Activated CD4-positive, alpha-beta T cell treated with anti-CD3 and anti-CD28 coated beads, Interleukin-2, amount 50 U/mL, for 48 hours (primary cell): ENCODE measurements around the gene LRRC4B.

ENCODE experiments used
- DNase-seq, 2 experiments: peaks; one replicate each; pipeline ENCODE4 v3.0.0-alpha.2; 2020

LRRC4B gene

GRCh38 chr19:50501186-50501567 lies 67.1 kb downstream of the LRRC4B start:
- no peak for DNase-seq

GRCh38 chr19:50500753-50501151 lies 67.5 kb downstream of the LRRC4B start:
- DNase-seq, result no peak

DNA sequence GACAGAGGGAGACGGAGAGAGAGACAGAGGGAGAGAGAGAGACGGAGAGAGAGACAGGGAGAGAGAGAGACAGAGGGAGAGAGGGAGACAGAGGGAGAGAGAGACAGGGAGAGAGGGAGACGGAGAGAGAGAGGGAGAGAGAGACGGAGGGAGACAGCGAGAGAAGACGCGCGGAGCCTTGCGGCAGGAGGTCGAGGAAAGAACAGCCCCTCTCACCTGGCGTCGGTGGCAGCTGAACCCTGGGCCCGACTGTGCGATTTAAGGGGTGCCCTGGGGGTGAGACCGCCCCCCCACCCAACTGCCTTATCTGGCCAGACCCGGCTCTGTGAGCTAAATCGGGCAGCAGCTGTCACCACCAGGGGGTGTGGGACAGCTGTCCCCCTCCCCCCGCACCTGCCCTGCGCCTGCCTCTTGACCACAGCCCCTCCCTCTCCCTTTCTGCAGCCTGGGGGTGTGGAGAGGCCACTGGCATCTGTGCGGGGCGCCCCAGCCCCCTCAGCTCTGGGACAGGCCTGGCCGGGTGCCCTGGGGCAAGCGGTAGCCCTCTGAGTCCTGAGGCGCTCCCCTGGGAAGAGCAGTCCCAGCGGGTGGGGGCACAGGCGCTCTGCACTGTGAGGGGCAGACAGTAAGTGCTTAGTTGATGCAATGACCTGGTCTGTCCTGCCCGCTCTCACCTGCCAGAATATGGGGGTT lies 68.0 kb downstream of the LRRC4B start:
- no peak for DNase-seq

DNA sequence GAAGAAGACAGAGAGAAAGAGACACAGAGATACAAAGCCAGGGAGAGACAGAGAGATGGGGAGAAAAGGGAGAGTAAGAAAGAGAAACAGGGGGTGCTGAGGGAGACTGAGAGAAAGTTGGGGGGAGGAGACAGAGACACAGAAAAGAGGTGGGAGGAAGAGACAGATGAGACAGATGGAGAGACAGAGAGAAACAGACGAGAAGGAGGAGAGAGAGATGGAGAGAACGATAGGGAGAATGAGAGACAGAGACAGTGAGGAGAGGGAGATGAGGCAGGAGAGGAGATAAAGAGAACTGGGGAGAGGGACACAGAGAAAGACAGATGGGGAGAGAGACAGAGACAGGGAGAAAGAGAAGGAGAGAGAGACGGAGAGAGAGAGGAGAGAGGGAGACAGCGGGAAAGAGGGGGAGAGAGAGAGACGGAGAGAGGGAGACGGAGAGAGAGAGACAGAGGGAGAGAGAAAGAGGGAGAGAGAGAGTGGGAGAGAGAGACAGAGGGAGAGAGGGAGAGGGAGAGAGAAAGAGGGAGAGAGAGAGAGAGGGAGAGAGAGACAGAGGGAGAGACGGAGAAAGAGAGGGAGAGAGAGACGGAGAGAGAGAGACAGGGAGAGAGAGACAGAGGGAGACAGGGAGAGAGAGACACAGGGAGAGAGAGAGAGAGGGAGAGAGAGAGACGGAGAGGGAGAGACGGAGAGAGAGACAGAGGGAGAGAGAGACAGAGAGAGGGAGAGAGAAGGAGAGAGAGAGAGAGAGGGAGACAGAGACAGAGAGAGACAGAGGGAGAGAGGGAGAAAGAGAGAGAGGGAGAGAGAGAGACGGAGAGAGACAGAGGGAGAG lies 69.8 kb downstream of the LRRC4B start:
- DNase-seq, result no peak

DNA sequence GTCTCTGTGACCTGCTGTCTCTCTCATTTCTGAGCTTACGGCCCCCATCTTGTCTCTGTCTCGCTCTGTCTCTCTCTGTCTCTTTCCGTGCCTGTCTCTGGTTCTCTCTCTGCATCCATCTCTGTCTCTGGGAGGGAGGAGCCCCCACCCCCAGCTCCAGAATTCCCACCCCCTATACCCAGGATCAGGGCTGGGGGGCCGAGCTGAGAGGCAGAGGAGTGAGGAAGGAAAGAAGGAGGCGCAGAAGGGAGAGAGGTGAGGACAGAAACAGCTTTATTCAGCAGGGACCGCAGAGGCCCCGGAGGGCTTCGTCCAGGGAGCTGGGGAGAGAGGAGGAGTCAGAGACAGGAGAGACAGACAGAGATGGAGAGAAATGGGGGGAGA lies 71.2 kb downstream of the LRRC4B start:
- no peak for DNase-seq

- no peak for DNase-seq
These were observed 71.8 kb downstream of the LRRC4B start for GRCh38 chr19:50496189-50497021.

GRCh38 chr19:50495020-50495531 lies 73.2 kb downstream of the LRRC4B start:
- no peak for DNase-seq

- no peak for DNase-seq
These were observed 73.8 kb downstream of the LRRC4B start for GRCh38 chr19:50494186-50495019.

DNA sequence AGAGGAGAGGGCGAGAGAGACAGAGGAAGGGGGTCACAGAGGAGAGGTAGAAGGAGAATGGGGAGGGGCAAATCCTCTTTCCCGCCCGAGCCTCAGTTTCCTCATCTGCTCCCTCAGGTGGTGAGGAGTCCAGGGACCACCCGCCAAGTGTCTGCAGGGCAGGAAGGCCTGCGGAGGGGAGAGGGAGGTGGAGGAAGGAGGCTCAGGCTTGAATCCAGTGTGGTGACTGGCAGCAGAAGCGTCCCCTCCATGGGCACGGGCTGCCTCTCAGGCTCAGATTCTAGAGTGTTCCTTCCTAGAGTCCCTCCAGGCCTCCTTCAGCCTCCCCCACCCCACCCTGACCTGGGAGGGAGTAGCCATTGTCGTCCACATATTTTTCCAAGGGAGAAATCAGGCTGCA lies 75.1 kb downstream of the LRRC4B start:
- DNase-seq, result no peak

DNA sequence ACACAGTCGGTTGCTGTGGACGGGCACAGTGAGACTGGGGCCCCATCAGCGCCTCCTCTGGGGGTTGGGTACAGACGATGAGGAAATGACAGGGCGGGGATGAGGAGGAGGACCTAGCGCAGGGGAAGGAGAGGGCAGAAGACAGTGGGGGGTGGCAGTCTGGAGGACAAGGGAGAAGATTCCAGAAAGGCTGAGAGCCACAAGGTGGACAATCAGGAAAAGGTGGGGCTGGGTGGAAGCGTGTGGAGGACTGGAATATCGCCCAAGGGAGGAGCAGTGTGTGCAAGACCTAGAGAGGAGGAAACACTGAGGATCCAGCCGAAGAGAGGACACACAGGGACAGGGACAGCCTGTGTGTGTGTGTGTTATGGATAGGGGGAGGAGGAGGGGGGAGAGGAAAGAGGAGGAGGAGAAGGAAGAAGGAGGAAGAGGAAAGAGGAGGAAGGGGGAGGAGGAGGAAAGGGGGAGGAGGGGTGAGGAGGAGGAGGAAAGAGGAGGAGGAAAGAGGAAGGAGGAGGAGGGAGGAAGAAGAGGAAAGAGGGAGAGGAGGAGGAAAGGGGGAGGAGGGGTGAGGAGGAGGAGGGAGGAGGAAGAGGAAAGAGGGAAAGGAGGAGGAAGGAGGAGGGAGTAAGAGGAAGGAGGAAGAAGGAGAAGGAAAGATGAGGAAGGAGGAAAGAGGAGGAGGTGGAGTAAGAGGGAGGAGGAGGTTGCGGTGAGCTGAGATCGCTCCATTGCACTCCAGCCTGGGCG lies 75.8 kb downstream of the LRRC4B start:
- peak; percentile 41 to 53 for DNase-seq

- no peak for DNase-seq
These were observed 77.2 kb downstream of the LRRC4B start for GRCh38 chr19:50490991-50491472.

DNA sequence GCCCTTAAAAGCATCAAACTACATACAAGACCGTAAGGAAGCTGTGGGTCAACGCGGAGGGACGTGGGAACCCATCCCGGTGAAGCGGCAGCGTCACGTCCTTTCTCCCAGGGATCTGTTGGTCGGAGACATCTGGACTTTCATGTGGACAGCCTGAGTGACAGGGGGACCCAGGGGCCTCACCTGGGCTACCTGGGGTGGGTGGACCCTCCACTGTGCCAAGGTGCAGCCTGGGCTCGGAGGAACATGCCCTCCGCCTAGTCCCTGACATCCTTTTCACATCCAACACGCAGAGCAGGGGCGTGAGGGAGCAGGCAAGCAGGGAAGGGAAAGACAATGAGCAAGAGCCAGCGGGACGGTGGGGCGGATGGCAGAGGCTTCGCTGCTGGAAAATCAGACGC lies 77.8 kb downstream of the LRRC4B start:
- no peak for DNase-seq

- no peak for DNase-seq
These were observed 78.7 kb downstream of the LRRC4B start for GRCh38 chr19:50489461-50490011.

- no peak for DNase-seq
These were observed 79.6 kb downstream of the LRRC4B start for GRCh38 chr19:50488389-50489194.

- peak; percentile 75 to 77 for DNase-seq
These were observed 81.3 kb downstream of the LRRC4B start for GRCh38 chr19:50486823-50487515.

DNA sequence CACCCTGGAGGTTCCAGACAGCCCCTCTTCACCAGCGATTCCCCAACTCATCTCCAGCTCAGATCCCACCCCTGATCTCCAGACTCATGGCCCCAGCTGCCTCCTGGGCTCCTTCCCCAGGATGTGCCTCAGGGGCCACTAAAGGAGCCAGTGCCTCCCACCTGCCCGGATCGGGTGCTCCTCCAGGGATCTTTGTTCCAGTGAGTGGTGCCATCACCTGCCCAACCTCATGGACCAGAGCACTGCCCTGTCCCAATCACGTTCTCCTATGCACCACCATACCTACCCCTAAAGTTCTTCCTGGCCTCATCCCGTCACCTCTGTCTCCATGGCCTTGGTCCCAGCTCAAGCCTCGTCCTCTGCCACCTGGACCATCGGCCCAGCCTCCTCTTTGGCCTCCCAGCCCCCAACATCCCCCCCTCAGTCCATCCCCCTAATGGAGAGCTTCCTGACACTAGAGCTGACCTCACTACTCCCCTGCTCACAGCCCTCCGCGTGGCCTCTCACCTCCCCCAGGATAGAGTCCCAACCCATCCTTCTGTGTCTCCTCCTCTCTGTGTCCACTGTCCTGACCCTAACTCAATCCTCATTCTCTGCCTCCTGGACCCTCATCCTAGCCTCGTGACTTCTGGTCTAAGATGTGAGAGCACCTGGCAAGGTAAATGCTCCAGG lies 82.8 kb downstream of the LRRC4B start:
- no peak for DNase-seq

DNA sequence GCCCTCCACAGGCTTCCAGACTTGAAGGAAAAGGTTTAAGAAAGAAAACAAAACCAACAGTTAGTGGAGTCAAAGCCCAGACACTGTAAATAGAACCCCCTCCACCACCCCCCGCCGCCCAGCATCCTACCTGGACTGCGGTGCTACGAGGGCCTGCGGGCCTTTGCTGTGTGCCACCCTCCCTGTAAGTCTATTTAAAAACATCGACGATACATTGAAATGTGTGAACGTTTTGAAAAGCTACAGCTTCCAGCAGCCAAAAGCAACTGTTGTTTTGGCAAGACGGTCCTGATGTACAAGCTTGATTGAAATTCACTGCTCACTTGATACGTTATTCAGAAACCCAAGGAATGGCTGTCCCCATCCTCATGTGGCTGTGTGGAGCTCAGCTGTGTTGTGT lies 85.3 kb downstream of the LRRC4B start:
- DNase-seq, result no peak

DNA sequence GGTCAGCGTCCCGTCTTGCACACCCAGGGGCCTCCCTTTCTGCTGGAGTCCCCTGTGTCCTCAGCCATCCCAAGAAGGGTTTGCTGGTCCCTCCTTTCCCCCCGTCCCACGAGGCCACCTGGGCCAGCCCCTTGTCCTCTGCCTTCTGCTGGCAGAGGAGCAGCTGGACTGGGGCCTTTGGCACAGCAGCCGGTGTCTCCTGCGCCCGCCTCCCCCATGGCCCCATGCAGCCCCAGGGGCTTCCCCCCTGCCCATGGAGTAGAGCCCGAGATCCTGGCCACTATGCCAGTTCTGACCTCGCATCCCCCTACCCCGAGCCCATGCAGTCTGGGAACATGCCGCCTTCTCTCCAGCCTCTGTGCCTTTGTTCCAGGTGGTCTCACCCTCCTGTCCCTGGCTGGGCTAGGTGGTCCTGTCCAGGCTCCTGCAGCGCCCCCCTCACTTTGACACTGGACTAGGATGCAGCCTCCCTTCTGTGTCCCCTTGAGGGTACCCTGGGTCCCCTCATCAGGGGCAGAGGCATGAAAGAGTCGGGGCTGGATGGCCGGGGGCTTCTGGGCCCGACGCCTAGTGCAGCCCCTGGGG lies 85.9 kb downstream of the LRRC4B start:
- no peak for DNase-seq
